Mammary epithelial cell (primary cell): Measurements from ENCODE around the gene DCANP1.

Source experiments
- EZH2 ChIP-seq: IDR thresholded peaks from 2 replicates; pipeline ENCODE4 v1.6.1; 2012; ENCODE audit warnings: low read length, inconsistent platforms, borderline replicate concordance
- TF ChIP-seq, protein P1 (sequence below), 2 donors: IDR thresholded peaks in 1 of 2; conservative IDR thresholded peaks in 1 of 2; 2 replicates each; pipeline ENCODE4 v1.5.1; 2011 to 2012; ENCODE audit warnings: inconsistent platforms in 2 of 2, low read length in 2 of 2, mild to moderate bottlenecking in 2 of 2, control low read depth in 1 of 2, low read depth in 1 of 2; ENCODE audit not compliant: insufficient read depth in 1 of 2; ENCODE audit errors: extremely low read depth in 1 of 2

DNA sequence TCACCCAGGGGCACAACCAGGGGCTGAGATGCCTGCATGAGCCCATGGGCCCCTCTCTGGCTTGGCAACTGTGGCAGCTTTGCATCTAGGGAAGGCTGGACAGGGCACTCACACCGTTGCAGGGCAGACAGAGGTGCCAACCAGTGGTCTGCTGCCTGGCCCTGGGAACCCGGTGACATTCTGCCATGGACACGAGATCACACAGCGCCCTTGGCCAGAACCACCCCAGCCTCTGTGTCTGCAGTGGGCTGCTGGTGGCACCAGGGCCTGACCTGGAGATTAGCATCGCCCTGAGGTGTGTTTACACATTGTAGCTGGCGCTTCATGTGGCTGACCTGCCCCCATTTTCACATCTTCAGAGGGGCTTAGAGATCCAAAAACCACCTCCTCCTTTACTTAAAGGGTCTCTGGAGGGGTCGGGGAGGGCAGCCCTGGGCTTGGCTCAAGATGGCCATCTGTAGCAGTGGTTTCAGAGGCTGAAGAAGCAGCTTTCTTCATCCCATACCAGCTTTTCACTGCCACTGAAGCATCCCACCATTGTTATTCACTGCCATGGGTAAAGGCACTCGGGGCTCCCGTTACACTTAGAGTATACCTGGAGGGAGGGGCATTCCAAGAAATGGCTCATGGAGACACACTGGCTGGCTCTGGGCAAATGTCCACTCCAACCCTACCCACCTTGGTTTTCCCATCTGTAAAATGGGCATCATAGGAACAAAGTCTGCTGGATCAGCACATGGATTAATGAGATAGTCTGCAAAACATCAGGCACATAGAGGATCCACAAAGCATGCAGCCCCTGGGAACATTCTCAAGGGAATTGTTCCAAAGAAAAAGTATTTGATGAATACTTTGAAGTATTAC lies 11.4 kb downstream of the DCANP1 start:
- TF ChIP-seq, protein P1, sequence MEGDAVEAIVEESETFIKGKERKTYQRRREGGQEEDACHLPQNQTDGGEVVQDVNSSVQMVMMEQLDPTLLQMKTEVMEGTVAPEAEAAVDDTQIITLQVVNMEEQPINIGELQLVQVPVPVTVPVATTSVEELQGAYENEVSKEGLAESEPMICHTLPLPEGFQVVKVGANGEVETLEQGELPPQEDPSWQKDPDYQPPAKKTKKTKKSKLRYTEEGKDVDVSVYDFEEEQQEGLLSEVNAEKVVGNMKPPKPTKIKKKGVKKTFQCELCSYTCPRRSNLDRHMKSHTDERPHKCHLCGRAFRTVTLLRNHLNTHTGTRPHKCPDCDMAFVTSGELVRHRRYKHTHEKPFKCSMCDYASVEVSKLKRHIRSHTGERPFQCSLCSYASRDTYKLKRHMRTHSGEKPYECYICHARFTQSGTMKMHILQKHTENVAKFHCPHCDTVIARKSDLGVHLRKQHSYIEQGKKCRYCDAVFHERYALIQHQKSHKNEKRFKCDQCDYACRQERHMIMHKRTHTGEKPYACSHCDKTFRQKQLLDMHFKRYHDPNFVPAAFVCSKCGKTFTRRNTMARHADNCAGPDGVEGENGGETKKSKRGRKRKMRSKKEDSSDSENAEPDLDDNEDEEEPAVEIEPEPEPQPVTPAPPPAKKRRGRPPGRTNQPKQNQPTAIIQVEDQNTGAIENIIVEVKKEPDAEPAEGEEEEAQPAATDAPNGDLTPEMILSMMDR (conservative IDR thresholded peaks at IDR 0.05 in 1 of 2, IDR thresholded peaks at IDR 0.05 in 1 of 2; ENCODE audit: extremely low read depth in 1 of 2, insufficient read depth in 1 of 2, low read depth in 1 of 2, low read length in 2 of 2): no peak
- no peak for TF ChIP-seq EZH2
